Suprapubic skin (tissue), 4 donors: ENCODE data around the gene C1GALT1. TPM values are rescaled to one million over a fixed set of nuclear protein-coding genes. Genes with fewer than 3 reads are reported as not detected.
"Not testable (repeated sequence)": the region's sequence is repeated elsewhere in the genome, so short reads cannot be mapped to it uniquely, and the experiment has no call there.

ENCODE experiments used
- DNase-seq, 2 donors: peaks; one replicate each; pipeline ENCODE4 v3.0.0-alpha.2; 2019; ENCODE audit warnings: low spot score in 2 of 2
- H3K27ac ChIP-seq: fragments of 200-600 bp; sonication (generic); one replicate; pipeline ENCODE4 v1.5.1; 2019
- H3K27me3 ChIP-seq: fragments of 200-600 bp; sonication (generic); one replicate; pipeline ENCODE4 v1.5.1; 2019
- H3K36me3 ChIP-seq: fragments of 200-600 bp; sonication (generic); one replicate; pipeline ENCODE4 v1.5.1; 2019
- H3K4me1 ChIP-seq: fragments of 200-600 bp; sonication (generic); one replicate; pipeline ENCODE4 v1.5.1; 2019
- H3K4me3 ChIP-seq: fragments of 200-600 bp; sonication (generic); one replicate; pipeline ENCODE4 v1.5.1; 2019; ENCODE audit warnings: mild to moderate bottlenecking
- H3K9me3 ChIP-seq: fragments of 200-600 bp; sonication (generic); one replicate; pipeline ENCODE4 v1.5.1; 2019
- EP300 ChIP-seq: sonication (generic); formaldehyde crosslinking; IDR thresholded peaks from one replicate; pipeline ENCODE4 v1.6.1; 2017; ENCODE audit warnings: antibody characterized with exemption
- POLR2A ChIP-seq, 2 donors: fragments of 450-650 bp; IDR thresholded peaks; one replicate each; pipeline ENCODE4 v1.6.1; 2017; ENCODE audit warnings: antibody characterized with exemption in 2 of 2, mild to moderate bottlenecking in 2 of 2, moderate library complexity in 2 of 2
- POLR2AphosphoS5 ChIP-seq, 3 donors: sonication (generic); formaldehyde crosslinking; IDR thresholded peaks; one replicate each; pipeline ENCODE4 v1.6.1; 2017; ENCODE audit warnings: antibody characterized with exemption in 3 of 3
- WGBS: methylation state at CpG from one replicate; pipeline ENCODE4 v1.1.5; 2018; 5-methylcytosine and 5-hydroxymethylcytosine counted together
- total RNA-seq, 4 donors: library from RNA; depleted of rRNA; stranded (reverse); fragments of >200 nt; gene quantifications; one replicate each; pipeline ENCODE4 v1.1.0, GENCODE V29; 2016
- TF ChIP-seq, protein P1 (sequence below), 2 donors: fragments of 200-600 bp in 1 of 2; fragments of 450-650 bp in 1 of 2; sonication (generic) in 1 of 2; IDR thresholded peaks; one replicate each; pipeline ENCODE4 v1.5.1; 2016 to 2019; ENCODE audit warnings: antibody characterized with exemption in 2 of 2, mild to moderate bottlenecking in 1 of 2, moderate library complexity in 1 of 2

C1GALT1 gene
- total RNA-seq, 4 donors from 2014 or later, result 13.3 to 65.0 (median 30.3) TPM

DNA sequence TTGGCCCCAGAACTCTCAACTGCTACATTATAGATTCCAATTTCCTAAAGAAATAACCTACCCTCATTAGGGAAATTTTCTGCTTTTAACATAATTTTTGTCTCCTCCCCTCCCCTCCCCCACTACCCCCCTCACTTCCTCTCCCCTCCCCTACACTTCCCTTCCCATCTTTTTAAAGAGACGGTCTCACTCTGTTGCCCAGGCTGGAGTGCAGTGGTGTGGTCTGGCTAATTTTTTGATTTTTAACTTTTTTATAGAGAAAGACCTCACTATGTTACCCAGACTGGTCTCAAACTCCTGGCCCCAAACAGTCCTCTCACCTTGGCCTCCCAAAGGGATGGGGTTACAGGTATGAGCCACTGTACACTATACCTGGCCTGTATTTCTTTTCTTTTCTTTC is 30.5 kb upstream of the C1GALT1 start:
- Histone ChIP-seq H3K27me3 (no peaks in the 10 kb centered on the region), H3K36me3 (no peaks in the 10 kb centered on the region), H3K27ac (no peak overlapping the region), H3K4me3 (no peak overlapping the region), H3K4me1 (no peaks in the 10 kb centered on the region), H3K9me3 (no peaks in the 10 kb centered on the region)
- TF ChIP-seq EP300 (no peak), POLR2A (IDR thresholded peaks at IDR 0.05) (no peak), POLR2AphosphoS5 (IDR thresholded peaks at IDR 0.05) (no peak)
- TF ChIP-seq, protein P1, sequence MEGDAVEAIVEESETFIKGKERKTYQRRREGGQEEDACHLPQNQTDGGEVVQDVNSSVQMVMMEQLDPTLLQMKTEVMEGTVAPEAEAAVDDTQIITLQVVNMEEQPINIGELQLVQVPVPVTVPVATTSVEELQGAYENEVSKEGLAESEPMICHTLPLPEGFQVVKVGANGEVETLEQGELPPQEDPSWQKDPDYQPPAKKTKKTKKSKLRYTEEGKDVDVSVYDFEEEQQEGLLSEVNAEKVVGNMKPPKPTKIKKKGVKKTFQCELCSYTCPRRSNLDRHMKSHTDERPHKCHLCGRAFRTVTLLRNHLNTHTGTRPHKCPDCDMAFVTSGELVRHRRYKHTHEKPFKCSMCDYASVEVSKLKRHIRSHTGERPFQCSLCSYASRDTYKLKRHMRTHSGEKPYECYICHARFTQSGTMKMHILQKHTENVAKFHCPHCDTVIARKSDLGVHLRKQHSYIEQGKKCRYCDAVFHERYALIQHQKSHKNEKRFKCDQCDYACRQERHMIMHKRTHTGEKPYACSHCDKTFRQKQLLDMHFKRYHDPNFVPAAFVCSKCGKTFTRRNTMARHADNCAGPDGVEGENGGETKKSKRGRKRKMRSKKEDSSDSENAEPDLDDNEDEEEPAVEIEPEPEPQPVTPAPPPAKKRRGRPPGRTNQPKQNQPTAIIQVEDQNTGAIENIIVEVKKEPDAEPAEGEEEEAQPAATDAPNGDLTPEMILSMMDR (IDR thresholded peaks at IDR 0.05), result no peak
- no peak for DNase-seq
- 89% methylated on average over 1 of the region's 1 CpG for WGBS

DNA sequence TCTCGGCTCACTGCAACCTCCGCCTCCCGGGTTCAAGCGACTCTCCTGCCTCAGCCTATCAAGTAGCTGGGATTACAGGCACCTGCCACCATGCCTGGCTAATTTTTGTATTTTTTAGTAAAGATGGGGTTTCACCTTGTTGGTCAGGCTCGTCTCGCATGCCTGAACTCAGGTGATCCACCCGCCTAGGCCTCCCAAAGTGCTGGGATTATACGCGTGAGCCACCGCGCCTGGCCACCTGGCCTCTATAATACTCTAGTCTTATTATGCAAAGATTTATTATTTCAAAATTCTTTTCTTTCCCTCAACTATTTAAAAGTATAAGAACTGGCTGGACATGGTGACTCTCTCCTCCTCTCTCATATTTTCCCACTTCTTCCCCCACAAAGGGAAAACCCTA is 30.0 kb upstream of the C1GALT1 start:
- no peaks in the 10 kb centered on the region for H3K9me3 ChIP-seq
- no peaks in the 10 kb centered on the region for H3K27me3 ChIP-seq
- no peaks in the 10 kb centered on the region for H3K36me3 ChIP-seq
- no peaks in the 10 kb centered on the region for H3K4me1 ChIP-seq
- TF ChIP-seq POLR2A (IDR thresholded peaks at IDR 0.05) (no peak), EP300 (no peak), POLR2AphosphoS5 (IDR thresholded peaks at IDR 0.05) (no peak)
- TF ChIP-seq, protein P1 (IDR thresholded peaks at IDR 0.05), result no peak
- no peak for DNase-seq
- no peak overlapping the region for H3K27ac ChIP-seq
- WGBS, result 97% methylated on average over 11 of the region's 11 CpGs
- no peak overlapping the region for H3K4me3 ChIP-seq

DNA sequence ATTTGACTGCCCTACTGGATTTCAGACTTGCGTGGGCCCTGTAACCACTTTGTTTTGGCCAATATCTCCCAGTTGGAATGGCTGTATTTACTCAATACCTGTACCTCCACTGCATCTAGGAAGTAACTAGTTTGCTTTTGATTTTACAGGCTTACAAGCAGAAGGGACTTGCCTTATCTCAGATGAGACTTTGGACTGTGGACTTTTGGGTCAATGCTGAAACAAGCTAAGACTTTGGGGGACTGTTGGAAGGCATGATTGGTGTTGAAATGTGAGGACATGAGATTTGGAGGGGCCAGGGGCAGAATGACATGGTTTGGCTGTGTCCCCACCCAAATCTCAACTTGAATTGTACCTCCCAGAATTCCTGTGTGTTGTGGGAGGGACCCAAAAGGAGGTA is 28.0 kb upstream of the C1GALT1 start:
- not testable (repeated sequence) for H3K36me3 ChIP-seq, H3K9me3 ChIP-seq, H3K27ac ChIP-seq, H3K27me3 ChIP-seq, H3K4me3 ChIP-seq, H3K4me1 ChIP-seq, DNase-seq
- WGBS, result 100% methylated on average over 1 of the region's 1 CpG

DNA sequence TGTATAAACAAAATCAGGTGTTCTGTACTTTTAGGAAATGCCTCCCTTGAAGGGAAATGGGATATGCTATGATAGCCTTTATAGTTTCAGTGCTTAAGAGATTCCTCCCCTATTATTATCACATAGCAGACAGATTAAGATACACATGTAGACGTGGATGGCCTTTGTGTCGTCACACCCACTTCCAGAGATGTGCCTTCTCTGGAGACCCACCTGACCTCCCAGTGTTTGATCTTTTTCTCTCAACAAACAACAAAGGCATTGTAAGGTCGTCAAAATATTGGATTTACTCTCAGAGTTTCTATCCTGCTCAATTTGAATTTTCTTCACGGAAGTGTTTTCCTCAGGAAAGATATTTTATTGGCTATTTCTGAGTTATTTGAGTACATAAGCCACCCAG is 25.7 kb upstream of the C1GALT1 start:
- Histone ChIP-seq H3K9me3 (no peaks in the 10 kb centered on the region), H3K27me3 (no peaks in the 10 kb centered on the region), H3K4me3 (no peak overlapping the region), H3K4me1 (no peaks in the 10 kb centered on the region), H3K27ac (no peak overlapping the region), H3K36me3 (no peaks in the 10 kb centered on the region)
- TF ChIP-seq EP300 (no peak), POLR2A (IDR thresholded peaks at IDR 0.05) (no peak)
- WGBS, result 59% methylated on average over 4 of the region's 4 CpGs
- no peak for DNase-seq

DNA sequence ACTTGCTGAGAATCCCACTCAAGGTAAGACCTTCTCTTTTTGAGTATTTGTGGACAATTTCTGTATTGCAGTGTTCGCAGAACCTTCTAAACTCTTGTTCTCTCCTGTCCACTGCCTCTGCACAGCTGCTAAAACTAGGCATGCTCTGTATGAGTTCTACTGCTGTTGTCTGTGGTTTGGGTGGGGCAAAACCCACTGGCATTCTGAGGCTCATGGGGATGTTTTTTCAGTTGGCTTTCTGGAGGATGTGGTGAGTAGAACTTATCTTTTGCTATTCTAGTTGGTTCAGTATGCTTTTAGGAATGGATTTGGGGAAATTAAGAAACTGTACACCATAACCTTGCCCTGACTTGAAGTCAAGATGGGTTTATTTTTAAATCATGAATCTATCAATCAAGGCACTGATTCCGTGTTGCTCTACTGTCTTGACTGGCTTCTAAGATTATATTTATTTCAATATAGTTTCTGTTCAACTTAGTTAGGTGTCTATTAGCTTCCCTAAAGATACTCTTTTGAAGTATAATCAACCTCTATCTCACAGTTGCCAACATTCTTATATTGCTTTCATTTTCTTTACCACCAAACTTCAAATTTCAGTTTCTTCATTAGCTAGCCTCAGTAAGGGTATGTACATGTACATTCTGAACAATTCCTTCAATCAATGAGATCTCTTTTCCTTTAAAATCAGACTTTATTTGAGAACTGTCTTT is 25.0 kb upstream of the C1GALT1 start:
- no peak for DNase-seq
- TF ChIP-seq POLR2A (IDR thresholded peaks at IDR 0.05) (no peak), POLR2AphosphoS5 (IDR thresholded peaks at IDR 0.05) (no peak), EP300 (no peak)
- TF ChIP-seq, protein P1 (IDR thresholded peaks at IDR 0.05), result no peak
- no peaks in the 10 kb centered on the region for H3K4me1 ChIP-seq
- 60% methylated on average over 2 of the region's 2 CpGs for WGBS
- no peaks in the 10 kb centered on the region for H3K36me3 ChIP-seq
- no peaks in the 10 kb centered on the region for H3K27me3 ChIP-seq
- peak overlapping the region; percentile 7 for H3K4me3 ChIP-seq
- H3K9me3 ChIP-seq, result no peaks in the 10 kb centered on the region
- no peak overlapping the region for H3K27ac ChIP-seq

DNA sequence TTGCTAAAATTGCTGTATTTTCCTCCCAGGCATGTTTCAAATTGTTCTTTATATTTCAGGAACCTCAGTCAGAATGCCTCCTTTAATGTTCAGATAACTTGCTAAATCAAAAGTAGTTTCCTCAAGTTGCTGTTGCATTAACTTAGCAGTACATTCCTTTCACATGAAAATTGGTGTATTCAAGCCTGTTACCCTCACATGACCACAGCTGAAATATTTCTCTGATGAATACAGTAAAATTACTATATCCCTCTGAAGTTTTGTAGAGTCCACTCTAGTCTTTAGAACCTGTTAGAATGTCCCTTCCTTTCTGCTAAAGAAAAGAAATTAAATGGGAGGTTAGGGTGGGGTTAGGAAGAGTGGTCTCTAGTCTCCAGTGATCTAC is 24.5 kb upstream of the C1GALT1 start:
- Histone ChIP-seq H3K4me1 (no peaks in the 10 kb centered on the region), H3K9me3 (no peaks in the 10 kb centered on the region), H3K4me3 (peak overlapping the region; percentile 7), H3K36me3 (no peaks in the 10 kb centered on the region), H3K27me3 (no peaks in the 10 kb centered on the region), H3K27ac (no peak overlapping the region)
- TF ChIP-seq EP300 (no peak), POLR2AphosphoS5 (IDR thresholded peaks at IDR 0.05) (no peak), POLR2A (IDR thresholded peaks at IDR 0.05) (no peak)
- TF ChIP-seq, protein P1 (IDR thresholded peaks at IDR 0.05), result no peak
- DNase-seq, result no peak
